Measurements from ENCODE around the gene CALB2.

The CALB2 gene

DNA sequence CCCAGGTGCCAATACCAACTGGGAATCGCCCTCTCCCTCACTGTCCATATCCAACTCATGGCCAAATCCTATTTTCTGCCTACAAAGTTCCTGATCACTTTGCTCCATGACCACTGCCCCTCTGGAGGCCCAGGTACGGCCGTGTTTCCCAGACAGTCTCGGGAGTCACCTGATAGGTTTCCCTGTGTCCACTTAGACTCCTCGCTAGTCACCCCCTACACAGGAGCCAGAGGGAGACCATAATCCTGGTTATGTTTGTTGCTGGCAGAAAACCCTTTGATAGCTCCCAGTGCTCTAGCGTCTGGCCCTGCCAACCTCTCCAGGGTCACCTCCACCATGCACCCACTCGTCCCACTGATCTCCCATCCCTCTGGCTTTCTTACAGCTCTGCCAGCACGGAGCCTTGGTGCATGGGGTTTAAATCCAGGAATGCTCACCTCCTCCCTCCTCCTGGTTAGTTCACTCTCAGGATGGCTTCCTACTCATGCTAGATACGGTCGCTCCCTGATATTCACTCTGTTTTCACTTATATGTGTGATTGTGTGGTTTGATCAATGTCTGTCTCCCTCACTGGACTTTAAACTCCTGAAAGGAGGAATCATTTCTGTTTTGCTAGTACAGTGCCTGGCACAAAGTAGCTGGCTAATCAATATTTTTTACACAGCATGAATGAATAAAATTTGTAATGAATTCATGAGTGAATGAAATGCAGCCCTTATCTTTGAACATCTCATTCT is 7.5 kb upstream of the CALB2 start:
- Mint-ChIP-seq H3K36me3 (ENCODE audit: low read depth) (no peaks in the 10 kb centered on the region), H3K9me3 (no peaks in the 10 kb centered on the region), H3K4me3 (no peak overlapping the region), H3K4me1 (no peaks in the 10 kb centered on the region), H3K27me3 (ENCODE audit: low read depth, poor library complexity) (peaks cover 46% of the 10 kb centered on the region), H3K27ac (no peak overlapping the region)
- DNase-seq, result no peak
- TF ChIP-seq, protein P1, sequence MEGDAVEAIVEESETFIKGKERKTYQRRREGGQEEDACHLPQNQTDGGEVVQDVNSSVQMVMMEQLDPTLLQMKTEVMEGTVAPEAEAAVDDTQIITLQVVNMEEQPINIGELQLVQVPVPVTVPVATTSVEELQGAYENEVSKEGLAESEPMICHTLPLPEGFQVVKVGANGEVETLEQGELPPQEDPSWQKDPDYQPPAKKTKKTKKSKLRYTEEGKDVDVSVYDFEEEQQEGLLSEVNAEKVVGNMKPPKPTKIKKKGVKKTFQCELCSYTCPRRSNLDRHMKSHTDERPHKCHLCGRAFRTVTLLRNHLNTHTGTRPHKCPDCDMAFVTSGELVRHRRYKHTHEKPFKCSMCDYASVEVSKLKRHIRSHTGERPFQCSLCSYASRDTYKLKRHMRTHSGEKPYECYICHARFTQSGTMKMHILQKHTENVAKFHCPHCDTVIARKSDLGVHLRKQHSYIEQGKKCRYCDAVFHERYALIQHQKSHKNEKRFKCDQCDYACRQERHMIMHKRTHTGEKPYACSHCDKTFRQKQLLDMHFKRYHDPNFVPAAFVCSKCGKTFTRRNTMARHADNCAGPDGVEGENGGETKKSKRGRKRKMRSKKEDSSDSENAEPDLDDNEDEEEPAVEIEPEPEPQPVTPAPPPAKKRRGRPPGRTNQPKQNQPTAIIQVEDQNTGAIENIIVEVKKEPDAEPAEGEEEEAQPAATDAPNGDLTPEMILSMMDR (IDR thresholded peaks at IDR 0.05), result no peak

DNA sequence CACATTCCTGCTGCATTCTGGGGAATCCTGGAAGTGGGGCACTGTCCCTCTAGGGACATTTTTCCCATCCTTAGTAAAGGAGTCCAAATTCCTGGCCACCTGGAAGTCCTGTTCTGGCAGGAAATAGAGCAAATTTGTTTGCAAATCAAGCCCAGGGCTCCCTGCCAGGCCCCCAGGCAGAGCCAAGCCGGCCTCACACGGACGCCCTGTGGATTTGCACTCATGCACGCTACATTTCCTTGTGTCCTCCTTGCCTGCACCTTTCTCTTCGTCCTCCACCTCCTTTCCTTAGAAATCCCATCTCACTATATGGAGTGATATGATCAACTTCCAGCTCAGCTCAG is 7.0 kb upstream of the CALB2 start:
- H3K27ac Mint-ChIP-seq, result no peak overlapping the region
- DNase-seq, result no peak
- H3K9me3 Mint-ChIP-seq, result no peaks in the 10 kb centered on the region
- H3K36me3 Mint-ChIP-seq (ENCODE audit: low read depth), result no peaks in the 10 kb centered on the region
- peaks cover 42% of the 10 kb centered on the region for H3K27me3 Mint-ChIP-seq (ENCODE audit: low read depth, poor library complexity)
- no peak overlapping the region for H3K4me3 Mint-ChIP-seq
- TF ChIP-seq, protein P1 (IDR thresholded peaks at IDR 0.05), result no peak
- no peaks in the 10 kb centered on the region for H3K4me1 Mint-ChIP-seq

DNA sequence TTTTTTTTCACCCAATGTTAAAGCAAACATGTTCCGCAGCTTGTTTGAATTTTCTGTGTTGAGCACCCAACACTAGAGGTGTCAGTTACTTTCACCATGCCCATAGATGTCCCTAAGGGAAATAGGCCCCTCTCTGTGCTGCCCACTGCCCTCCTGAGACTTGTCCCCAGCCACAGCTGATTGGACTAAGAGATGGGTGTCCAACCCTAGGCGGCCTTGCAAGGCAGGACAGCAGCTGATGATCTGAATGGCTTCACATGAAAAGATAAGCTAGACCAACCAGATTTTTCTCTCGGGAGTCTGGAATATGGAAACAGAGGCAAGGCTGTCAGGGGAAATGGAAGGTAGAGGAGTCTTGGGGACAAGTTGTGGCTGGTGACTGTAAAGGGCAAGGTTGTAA is 6.1 kb upstream of the CALB2 start:
- no peaks in the 10 kb centered on the region for H3K4me1 Mint-ChIP-seq
- H3K4me3 Mint-ChIP-seq, result no peak overlapping the region
- TF ChIP-seq, protein P1 (IDR thresholded peaks at IDR 0.05), result no peak
- H3K9me3 Mint-ChIP-seq, result no peaks in the 10 kb centered on the region
- no peaks in the 10 kb centered on the region for H3K36me3 Mint-ChIP-seq (ENCODE audit: low read depth)
- H3K27me3 Mint-ChIP-seq (ENCODE audit: low read depth, poor library complexity), result peaks cover 40% of the 10 kb centered on the region
- H3K27ac Mint-ChIP-seq, result no peak overlapping the region
- DNase-seq, result no peak

DNA sequence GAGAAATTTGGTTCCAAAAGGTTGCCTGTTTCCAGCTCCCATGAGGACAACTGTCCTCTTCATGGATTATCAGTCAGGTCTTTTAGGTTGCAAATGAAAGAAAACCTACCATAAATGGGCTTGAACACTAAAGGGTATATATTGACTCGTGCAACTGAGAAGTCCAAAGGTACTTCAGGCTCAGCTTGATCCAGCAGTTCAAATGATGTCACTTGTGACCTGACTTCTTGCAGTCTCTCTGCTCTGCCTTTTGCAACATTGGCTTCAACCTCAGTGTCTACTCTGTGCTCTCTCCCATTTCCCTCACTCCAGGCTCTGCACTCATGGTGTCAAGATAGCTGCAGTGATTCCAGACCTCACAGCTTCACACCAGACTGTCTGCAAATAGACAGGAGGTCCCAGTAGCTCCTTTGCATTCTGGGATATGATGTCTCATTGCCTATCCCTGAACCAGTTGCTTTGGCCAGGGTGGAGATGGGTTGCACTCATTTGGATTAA is 5.5 kb upstream of the CALB2 start:
- H3K36me3 Mint-ChIP-seq (ENCODE audit: low read depth), result no peaks in the 10 kb centered on the region
- H3K27ac Mint-ChIP-seq, result no peak overlapping the region
- no peaks in the 10 kb centered on the region for H3K9me3 Mint-ChIP-seq
- no peak for DNase-seq
- H3K4me1 Mint-ChIP-seq, result peaks cover under 1% of the 10 kb centered on the region
- TF ChIP-seq, protein P1 (IDR thresholded peaks at IDR 0.05), result no peak
- no peak overlapping the region for H3K4me3 Mint-ChIP-seq
- peaks cover 43% of the 10 kb centered on the region for H3K27me3 Mint-ChIP-seq (ENCODE audit: low read depth, poor library complexity)

DNA sequence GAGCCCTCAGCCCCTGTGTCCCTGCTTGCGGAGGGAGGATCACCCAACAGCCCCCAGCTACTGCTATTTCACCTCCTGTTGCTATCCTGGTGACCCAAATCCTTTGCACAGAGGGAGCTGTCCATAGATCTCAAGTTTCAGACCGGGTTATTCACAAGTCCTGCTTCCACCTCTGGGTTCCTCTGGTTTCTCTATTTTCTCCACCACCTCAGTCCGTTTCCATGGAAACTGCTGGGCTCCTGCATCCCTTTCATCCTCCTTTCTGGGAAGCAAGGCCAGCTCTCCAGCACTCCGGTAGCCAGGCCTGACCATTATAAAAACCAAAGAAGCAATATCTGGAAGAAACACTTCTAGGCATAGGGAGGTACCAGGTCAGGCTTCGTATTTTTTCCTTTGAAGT is 4.8 kb upstream of the CALB2 start:
- TF ChIP-seq, protein P1 (IDR thresholded peaks at IDR 0.05), result no peak
- Mint-ChIP-seq H3K36me3 (ENCODE audit: low read depth) (no peaks in the 10 kb centered on the region), H3K9me3 (no peaks in the 10 kb centered on the region), H3K4me3 (no peak overlapping the region), H3K4me1 (peaks cover 5% of the 10 kb centered on the region), H3K27me3 (ENCODE audit: low read depth, poor library complexity) (peaks cover 47% of the 10 kb centered on the region), H3K27ac (no peak overlapping the region)
- no peak for DNase-seq

DNA sequence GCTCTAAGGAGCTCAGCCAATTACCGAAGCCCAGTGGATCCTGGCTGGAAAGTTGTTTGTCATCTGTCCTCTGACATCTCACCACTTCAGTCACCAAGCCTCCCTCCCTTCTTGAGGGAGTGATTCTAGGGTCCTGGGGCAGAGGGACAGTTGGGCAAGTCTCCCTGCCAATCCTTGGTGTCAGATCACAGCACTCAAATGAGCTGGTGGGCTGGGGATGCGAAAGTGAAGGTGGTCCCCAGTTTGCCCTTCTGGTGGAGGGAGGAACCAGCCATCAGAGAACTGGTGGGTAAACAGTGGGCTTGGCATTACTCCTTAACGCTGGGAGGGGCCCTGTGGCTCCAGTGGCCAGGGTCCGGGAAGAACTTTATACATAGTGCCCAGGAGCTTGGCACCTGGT is 4.4 kb upstream of the CALB2 start:
- Mint-ChIP-seq H3K4me1 (peaks cover 5% of the 10 kb centered on the region), H3K9me3 (no peaks in the 10 kb centered on the region), H3K36me3 (ENCODE audit: low read depth) (no peaks in the 10 kb centered on the region), H3K27ac (no peak overlapping the region), H3K27me3 (ENCODE audit: low read depth, poor library complexity) (peaks cover 47% of the 10 kb centered on the region), H3K4me3 (no peak overlapping the region)
- DNase-seq, result no peak
- TF ChIP-seq, protein P1 (IDR thresholded peaks at IDR 0.05), result no peak

Data from nephron progenitor cell (in vitro differentiated cells).